Urinary bladder (tissue), 4 donors: Measurements from ENCODE around the gene ZNF79. TPM values are rescaled to one million over a fixed set of nuclear protein-coding genes. Genes with fewer than 3 reads are reported as not detected.

Source experiments
- DNase-seq: peaks from one replicate; pipeline ENCODE4 v3.0.0-alpha.2; 2015; ENCODE audit errors: extremely low spot score
- H3K27ac ChIP-seq: one replicate; pipeline ENCODE4 v1.5.1; 2013; ENCODE audit warnings: low read depth, mild to moderate bottlenecking, moderate library complexity
- H3K36me3 ChIP-seq: one replicate; pipeline ENCODE4 v1.6.1; 2013; ENCODE audit warnings: mild to moderate bottlenecking, moderate library complexity; ENCODE audit not compliant: insufficient read depth
- H3K4me1 ChIP-seq: one replicate; pipeline ENCODE4 v1.6.1; 2013; ENCODE audit warnings: mild to moderate bottlenecking, moderate library complexity; ENCODE audit not compliant: insufficient read depth
- H3K4me3 ChIP-seq: one replicate; pipeline ENCODE4 v1.5.1; 2013; ENCODE audit warnings: low read depth, low read length
- WGBS: extraction: QIAGEN DNeasy Blood & Tissue Kit; methylation state at CpG from one replicate; pipeline ENCODE4 v1.1.7; 2013; 5-methylcytosine and 5-hydroxymethylcytosine counted together
- polyA plus RNA-seq: library from polyadenylated mRNA; stranded (reverse); fragments of 200-250 nt; gene quantifications from one replicate; pipeline ENCODE4 v1.2.3, GENCODE V29; 2013
- total RNA-seq: library from RNA; depleted of rRNA; stranded (reverse); fragments of >200 nt; gene quantifications from one replicate; pipeline ENCODE4 v1.2.3, GENCODE V29; 2014
- donor health status: healthy with polysubstance abuse.
- donor health status: healthy.

The ZNF79 gene
- total RNA-seq (10.7 TPM), polyA plus RNA-seq (6.7 TPM)

DNA sequence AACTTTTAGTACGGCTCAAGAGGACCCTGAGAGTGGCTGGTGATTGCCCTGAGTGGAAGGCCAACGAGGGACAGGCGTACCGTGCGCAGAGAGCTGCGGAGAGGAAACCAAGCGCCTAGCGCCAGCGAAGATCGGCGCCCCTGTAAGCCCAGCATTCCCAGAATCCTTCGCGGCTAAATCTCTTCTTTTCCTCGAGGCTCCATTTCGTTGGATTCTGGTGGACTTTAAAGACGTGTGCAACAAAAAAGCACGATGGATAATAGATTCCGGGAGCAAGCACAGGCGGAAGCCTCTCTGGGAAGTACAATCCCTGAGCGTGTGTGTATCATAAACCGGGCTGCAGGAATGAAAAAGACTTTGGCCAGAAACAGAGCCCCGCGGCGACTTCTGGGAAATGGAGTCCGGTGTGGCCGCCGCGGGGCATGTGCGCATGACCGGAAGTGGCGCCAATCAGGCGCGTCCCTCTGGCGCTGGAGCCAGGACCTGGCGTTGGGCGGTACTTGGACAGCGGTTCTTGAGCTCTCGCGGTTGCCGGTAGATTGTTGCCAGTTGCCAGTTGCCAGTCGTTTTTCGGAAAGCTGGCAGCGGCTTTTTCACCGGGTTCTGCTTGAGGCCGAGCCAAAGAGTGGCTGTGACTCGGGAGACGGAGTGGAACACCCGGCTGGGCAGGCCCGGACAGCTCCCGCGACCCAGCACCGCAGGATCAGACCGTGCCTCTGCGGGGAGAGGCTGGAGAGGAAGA lies at the start of gene ZNF79:
Gene ZNF79 (plus strand): TSS at position 449 of the 742 bp plus-strand sequence. CDS start 406 bp downstream, outside the sequence.
- WGBS: under 1% methylated on average over 54 of the region's 54 CpGs
- H3K27ac ChIP-seq: peak within 1 kb of the TSS; percentile 77
- H3K36me3 ChIP-seq: no peaks in the 10 kb centered on the region
- no peaks in the 10 kb centered on the region for H3K4me1 ChIP-seq
- peak within 1 kb of the TSS; percentile 81 for H3K4me3 ChIP-seq
- peak; percentile 83 for DNase-seq

DNA sequence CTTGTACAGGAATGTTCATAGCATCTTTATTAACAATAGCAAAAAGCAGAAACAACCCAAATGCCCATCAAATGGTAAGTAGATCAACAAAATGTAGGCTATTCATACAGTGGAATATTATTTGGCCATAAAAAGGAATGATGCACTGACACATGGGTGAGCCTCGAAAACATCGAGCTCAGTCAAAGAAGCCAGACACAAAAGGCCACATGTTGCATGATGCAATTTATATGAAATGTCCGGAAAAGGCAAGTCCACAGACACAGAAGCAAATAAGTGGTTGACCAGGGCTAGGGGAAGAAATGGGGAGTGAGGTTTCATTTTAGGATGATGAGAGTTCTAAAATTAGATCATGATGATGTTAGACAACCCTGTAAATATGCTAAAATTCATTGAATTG lies 43.7 kb upstream of the ZNF79 start:
- H3K36me3 ChIP-seq: no peaks in the 10 kb centered on the region
- WGBS: 95% methylated on average over 3 of the region's 3 CpGs
- H3K4me3 ChIP-seq: no peak overlapping the region
- H3K27ac ChIP-seq: no peak overlapping the region
- H3K4me1 ChIP-seq: no peaks in the 10 kb centered on the region
- no peak for DNase-seq

DNA sequence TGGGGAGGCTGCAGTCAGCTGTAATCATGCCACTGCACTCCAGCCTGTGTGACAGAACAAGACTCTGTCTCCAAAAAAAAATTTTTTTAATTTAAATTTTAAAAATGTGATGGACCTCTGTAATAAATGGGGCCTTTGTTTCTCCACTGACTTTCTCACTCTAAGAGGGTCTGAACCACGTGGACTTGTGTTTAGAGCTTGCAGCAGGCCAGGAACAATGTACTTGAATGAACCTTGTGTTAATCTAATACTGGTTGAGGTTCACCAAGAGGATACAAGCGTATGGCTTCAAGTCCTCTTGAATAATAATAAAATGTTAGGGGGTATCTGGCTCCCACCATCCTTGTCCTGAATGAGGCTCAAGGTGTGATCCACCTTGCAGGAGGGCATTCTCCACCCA lies 41.6 kb upstream of the ZNF79 start:
- H3K36me3 ChIP-seq: no peaks in the 10 kb centered on the region
- 88% methylated on average over 2 of the region's 2 CpGs for WGBS
- H3K4me1 ChIP-seq: no peaks in the 10 kb centered on the region
- no peak overlapping the region for H3K27ac ChIP-seq
- H3K4me3 ChIP-seq: no peak overlapping the region
- DNase-seq: no peak

DNA sequence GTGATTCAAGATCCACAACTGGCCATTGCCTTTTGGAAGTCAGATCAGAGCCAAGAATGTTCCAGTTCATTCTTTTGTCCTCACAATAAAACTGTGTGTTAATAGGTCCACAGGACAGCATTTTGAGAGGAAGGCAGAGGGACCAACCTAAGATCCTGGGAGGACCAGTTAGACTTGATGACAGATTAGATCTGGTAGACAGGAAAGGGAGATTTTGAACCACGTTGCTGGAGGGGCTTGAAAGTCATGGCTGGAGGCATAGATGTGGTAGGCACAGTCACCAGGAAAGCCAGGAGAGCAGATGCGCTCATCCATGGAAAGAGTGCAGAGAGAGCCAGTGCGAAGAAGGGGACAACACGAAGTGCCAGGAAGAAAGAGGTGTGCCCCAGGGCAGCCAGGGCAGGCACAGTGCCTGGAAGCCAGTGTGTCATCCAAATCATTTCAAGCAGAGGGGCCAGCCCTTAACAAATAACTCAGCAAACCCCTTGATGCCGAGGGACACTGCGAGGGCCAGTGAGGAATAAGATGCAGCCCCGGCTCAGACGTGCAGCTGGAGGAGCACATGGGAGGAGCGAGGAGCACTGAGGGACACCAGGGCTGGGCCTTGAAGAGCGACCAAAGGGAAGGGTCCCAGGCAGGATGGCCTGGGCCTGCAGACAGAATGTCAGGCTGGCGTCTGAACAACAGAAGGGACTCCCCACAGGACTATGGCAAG lies 40.0 kb upstream of the ZNF79 start:
- Histone ChIP-seq H3K27ac (no peak overlapping the region), H3K4me3 (no peak overlapping the region), H3K36me3 (no peaks in the 10 kb centered on the region), H3K4me1 (no peaks in the 10 kb centered on the region)
- no peak for DNase-seq
- 85% methylated on average over 11 of the region's 11 CpGs for WGBS

DNA sequence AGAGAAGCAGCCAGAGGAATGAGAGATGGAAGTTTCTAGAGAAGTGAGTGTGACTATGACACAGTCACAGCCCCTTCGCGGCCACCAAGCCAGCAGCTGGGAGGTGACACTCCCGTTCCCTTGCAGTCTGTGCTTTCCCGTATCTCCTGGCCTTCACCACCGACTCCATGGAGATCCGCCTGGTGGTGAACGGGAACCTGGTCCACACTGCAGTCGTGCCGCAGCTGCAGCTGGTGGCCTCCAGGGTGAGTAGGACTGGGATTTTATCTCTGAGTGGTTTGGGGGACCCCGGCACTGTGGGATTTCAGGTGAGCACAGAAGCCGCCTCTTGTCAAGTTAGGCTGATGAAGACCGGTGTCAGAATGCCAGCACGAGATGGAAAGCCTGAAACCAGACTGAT lies 39.3 kb upstream of the ZNF79 start:
- DNase-seq: no peak
- Histone ChIP-seq H3K4me3 (no peak overlapping the region), H3K36me3 (no peaks in the 10 kb centered on the region), H3K4me1 (no peaks in the 10 kb centered on the region), H3K27ac (no peak overlapping the region)
- WGBS: 88% methylated on average over 13 of the region's 13 CpGs

DNA sequence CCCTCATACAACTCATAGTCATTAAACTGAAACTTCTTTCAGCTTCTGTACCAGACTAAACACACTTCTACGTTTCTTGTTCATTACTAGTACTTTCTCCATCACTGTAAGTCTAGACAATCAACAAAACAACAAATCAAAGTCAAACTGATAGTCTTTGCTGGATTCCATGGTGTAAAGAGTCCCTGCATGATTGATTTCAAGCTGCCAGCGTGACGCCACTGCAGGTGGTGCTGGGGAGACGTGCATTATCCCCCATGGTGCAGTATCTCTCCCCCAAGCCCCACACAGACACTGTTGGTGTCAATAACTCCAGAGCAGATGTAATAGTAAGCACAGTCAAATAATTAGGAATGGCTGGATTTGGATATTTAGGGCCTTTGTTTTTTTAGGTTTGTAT lies 37.9 kb upstream of the ZNF79 start:
- DNase-seq: no peak
- H3K36me3 ChIP-seq: no peaks in the 10 kb centered on the region
- 72% methylated on average over 4 of the region's 4 CpGs for WGBS
- H3K4me3 ChIP-seq: no peak overlapping the region
- no peaks in the 10 kb centered on the region for H3K4me1 ChIP-seq
- H3K27ac ChIP-seq: no peak overlapping the region

DNA sequence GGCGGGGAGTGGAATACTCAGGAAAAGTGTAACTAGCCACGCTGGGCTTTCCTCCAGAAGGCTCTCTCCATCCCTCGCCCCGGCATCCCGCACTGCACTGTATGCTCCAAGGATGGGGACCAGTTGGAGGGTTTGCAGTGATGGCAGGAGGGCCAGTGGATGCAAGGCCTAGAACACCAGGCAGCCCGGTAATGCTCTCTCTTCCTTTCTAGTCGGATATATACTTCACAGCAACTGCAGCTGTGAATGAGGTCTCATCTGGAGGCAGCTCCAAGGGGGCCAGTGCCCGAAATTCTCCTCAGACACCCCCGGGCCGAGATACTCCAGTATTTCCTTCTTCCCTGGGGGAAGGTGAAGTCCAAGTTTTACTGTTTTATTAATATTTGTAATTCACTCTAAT lies 37.2 kb upstream of the ZNF79 start:
- no peaks in the 10 kb centered on the region for H3K4me1 ChIP-seq
- 90% methylated on average over 10 of the region's 10 CpGs for WGBS
- no peaks in the 10 kb centered on the region for H3K36me3 ChIP-seq
- DNase-seq: no peak
- H3K27ac ChIP-seq: no peak overlapping the region
- H3K4me3 ChIP-seq: no peak overlapping the region

DNA sequence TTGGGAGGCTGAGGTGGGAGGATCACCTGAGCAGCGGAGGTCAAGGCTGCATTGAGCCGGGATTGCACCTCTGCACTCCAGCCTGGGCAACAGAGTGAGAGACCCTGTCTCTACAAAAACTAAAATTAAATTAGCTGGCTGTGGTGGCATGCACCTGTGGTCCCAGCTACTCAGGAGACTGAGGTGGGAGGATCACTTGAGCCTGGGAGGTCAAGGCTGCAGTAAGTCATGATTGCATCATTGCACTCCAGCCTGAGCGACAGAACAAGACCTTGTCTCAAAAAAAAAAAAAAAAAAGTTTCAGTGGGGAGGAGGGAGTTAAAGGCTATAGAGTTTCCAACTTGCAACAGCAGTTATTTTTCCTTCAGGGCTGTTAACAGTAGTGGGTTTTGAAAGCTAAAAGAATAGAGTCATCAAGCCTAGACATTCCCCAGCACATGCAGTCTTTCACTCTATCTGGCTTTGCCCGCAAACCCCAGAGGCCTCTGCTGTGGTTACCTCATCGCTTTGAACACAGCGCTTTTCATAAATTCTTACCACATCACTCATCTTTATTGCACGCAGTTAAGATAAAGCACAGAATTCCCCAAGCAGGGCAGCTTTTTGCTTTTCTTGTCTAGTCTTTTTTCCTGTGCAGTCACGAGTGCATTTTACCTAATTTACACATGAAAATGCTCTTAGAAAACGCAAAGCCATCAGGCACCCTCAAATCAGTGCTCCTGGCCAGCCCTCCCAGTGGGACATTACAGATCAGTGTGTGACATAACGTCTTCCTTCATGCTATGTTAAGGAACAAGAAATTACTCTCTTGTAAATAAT lies 35.9 kb upstream of the ZNF79 start:
- 26% methylated on average over 10 of the region's 10 CpGs for WGBS
- H3K27ac ChIP-seq: no peak overlapping the region
- peak; percentile 80 for DNase-seq

DNA sequence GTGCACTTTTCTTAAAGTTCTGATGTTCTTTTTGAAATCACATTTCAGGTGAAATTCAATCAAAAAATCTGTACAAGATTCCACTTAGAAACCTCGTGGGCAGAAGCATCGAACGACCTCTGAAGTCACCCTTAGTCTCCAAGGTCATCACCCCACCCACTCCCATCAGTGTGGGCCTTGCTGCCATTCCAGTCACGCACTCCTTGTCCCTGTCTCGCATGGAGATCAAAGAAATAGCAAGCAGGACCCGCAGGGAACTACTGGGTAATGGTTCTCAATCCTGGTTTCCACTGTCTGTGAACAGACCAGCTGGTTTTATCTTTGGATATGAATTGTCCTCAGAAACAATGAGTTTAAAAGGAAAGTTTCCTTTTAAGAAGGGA lies 35.3 kb upstream of the ZNF79 start:
- H3K4me1 ChIP-seq: no peaks in the 10 kb centered on the region
- 45% methylated on average over 6 of the region's 6 CpGs for WGBS
- no peaks in the 10 kb centered on the region for H3K36me3 ChIP-seq
- DNase-seq: no peak
- H3K27ac ChIP-seq: peak overlapping the region; percentile 26
- no peak overlapping the region for H3K4me3 ChIP-seq

More for the DNA sequence above, 35.9 kb upstream of the ZNF79 start:
- Histone ChIP-seq H3K36me3 (no peaks in the 10 kb centered on the region), H3K4me3 (no peak overlapping the region), H3K4me1 (no peaks in the 10 kb centered on the region)

DNA sequence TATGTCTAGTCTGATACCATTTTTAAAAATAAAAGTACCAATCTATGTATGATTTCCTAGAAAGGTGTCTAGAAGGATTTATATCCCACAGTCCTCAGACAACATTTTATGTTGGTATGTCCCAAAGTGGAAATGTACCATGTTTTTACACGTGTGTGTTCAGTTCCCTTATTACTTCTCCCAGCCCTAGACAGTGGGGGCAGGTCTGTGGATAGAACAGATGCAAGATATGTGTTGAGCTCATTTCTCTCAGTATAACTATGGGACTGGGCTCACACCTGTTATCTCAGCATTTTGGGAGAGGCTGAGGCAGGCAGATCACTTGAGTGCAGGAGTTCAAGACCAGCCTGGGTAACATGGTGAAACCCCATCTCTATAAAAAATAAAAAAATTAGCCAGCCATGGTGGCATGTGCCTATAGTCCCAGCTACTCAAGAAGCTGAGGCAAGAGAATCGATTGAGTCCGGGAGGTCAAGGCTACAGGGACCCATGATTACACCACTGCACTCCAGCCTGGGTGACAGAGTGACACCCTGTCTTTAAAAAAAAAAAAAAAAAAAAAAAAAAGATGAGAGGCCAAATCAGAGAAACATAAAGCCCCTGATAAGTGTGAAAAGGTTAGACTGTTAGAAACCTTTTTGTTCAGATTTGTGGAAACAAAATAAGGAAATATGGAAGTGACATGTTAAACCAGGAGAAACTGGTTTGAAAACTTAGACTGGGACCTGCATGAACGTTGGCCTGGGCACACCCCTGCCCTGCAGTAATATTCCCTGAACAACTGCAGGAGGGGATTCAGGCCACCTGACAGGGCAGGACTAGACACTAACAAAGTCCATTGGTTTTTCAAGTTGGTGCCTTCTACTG lies 34.6 kb upstream of the ZNF79 start:
- WGBS: 79% methylated on average over 4 of the region's 4 CpGs
- DNase-seq: no peak
- H3K27ac ChIP-seq: no peak overlapping the region
- H3K4me3 ChIP-seq: no peak overlapping the region
- H3K4me1 ChIP-seq: no peaks in the 10 kb centered on the region
- H3K36me3 ChIP-seq: no peaks in the 10 kb centered on the region

DNA sequence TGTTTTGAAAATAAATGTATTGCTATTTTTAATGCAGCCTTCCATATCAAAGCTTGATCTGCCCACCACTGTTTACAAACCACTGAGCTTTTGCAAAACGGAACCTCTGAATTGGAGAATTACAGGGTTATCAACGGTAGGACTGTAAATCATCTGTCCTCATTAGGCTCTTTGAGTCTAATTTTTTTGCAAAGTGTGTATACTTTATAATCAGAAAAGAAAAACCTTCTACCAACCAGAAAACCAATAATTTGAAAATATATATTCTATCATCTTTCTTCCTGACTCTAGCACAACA lies 34.0 kb upstream of the ZNF79 start:
- no peak for DNase-seq
- Histone ChIP-seq H3K36me3 (no peaks in the 10 kb centered on the region), H3K4me3 (no peak overlapping the region), H3K4me1 (no peaks in the 10 kb centered on the region), H3K27ac (no peak overlapping the region)
- 62% methylated on average over 2 of the region's 2 CpGs for WGBS

DNA sequence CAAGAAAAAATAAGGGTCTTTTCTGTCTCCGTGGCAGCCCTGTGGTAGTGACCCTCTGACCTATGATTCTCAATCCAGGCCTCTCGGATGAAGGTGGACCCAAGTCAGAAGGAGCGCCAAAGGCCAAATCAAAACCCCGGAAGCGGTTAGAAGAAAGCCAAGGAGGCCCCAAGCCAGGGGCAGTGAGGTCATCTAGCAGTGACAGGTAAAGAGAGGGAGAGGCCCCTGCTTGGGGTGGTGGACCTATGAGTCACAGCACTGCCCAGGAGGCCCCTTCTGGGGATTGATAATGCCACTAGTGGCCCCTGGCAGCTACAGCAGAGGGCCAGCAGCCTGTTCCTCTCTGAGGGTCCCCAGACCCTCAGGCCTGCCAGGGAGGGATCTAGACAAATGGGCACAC lies 33.6 kb upstream of the ZNF79 start:
- no peaks in the 10 kb centered on the region for H3K4me1 ChIP-seq
- 74% methylated on average over 5 of the region's 5 CpGs for WGBS
- no peak for DNase-seq
- no peak overlapping the region for H3K4me3 ChIP-seq
- no peaks in the 10 kb centered on the region for H3K36me3 ChIP-seq
- no peak overlapping the region for H3K27ac ChIP-seq

DNA sequence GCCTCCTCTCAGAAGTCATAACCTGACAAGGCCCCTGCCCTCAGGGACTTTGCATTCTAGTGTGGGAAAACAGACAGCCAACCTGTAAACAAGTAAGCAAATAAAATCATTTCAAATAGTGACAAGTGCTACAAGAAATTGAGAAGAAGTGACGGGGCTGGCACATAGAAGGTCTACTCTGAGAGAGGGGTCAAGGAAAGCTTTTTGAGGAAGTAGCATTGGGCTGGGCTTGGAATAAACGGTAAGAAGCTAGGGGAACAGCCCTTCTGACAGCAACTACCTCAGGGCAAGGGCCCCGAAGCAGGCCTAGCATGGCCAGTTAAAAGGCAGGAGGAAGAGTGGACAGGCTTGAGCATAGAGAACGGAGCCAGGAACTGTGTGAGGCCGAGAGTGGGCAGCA lies 32.0 kb upstream of the ZNF79 start:
- 86% methylated on average over 5 of the region's 5 CpGs for WGBS
- no peak overlapping the region for H3K4me3 ChIP-seq
- no peak overlapping the region for H3K27ac ChIP-seq
- H3K4me1 ChIP-seq: no peaks in the 10 kb centered on the region
- no peaks in the 10 kb centered on the region for H3K36me3 ChIP-seq
- no peak for DNase-seq
